Lung (tissue), 12 donors: ENCODE results near the gene HEATR9. TPM values are rescaled to one million over a fixed set of nuclear protein-coding genes. Genes with fewer than 3 reads are reported as not detected.

Source experiments
- ATAC-seq: fragments of 200-7000 bp; cut with Tn5 transposase; one replicate; pipeline ENCODE4 v1.9.1; 2020; ENCODE audit warnings: moderate number of reproducible peaks; ENCODE audit not compliant: insufficient read depth, low FRiP score
- DNase-seq, 3 donors: peaks; one replicate each; pipeline ENCODE4 v3.0.0-alpha.2; 2013 to 2017
- H3K27ac ChIP-seq, 2 donors: one replicate each; pipeline ENCODE4 v1.5.1; 2013; ENCODE audit warnings: mild to moderate bottlenecking in 2 of 2, moderate library complexity in 2 of 2, control low read depth in 1 of 2, inconsistent platforms in 1 of 2, low read depth in 1 of 2, low read length in 1 of 2
- H3K27me3 ChIP-seq, 3 donors: one replicate each; pipeline ENCODE4 v1.5.1; 2013; ENCODE audit warnings: low read length in 2 of 3; ENCODE audit not compliant: control insufficient read depth in 3 of 3, insufficient read depth in 3 of 3
- H3K36me3 ChIP-seq, 4 donors: one replicate each; pipeline ENCODE4 v1.5.1; 2013; ENCODE audit warnings: low read length in 4 of 4, mild to moderate bottlenecking in 1 of 4, moderate library complexity in 1 of 4; ENCODE audit not compliant: control insufficient read depth in 4 of 4, insufficient read depth in 4 of 4
- H3K4me1 ChIP-seq, 5 donors: one replicate each; pipeline ENCODE4 v1.5.1; 2013; ENCODE audit warnings: low read length in 5 of 5, mild to moderate bottlenecking in 2 of 5, moderate library complexity in 1 of 5; ENCODE audit not compliant: control insufficient read depth in 5 of 5, insufficient read depth in 5 of 5
- H3K4me3 ChIP-seq: one replicate; pipeline ENCODE4 v1.5.1; 2013; ENCODE audit warnings: mild to moderate bottlenecking, control low read depth, moderate library complexity
- H3K9ac ChIP-seq, 2 donors: one replicate each; pipeline ENCODE4 v1.5.1; 2013; ENCODE audit warnings: low read length in 2 of 2, control low read depth in 1 of 2; ENCODE audit not compliant: insufficient read depth in 1 of 2
- H3K9me3 ChIP-seq, 4 donors: one replicate each; pipeline ENCODE4 v1.5.1; 2013; ENCODE audit warnings: low read length in 3 of 4, mild to moderate bottlenecking in 1 of 4, moderate library complexity in 1 of 4; ENCODE audit not compliant: control insufficient read depth in 4 of 4, insufficient read depth in 3 of 4
- whole genome bisulfite sequencing, 2 donors: extraction: QIAGEN DNeasy Blood & Tissue Kit; methylation state at CpG; one replicate each; pipeline ENCODE4 v1.1.7; 2013; 5-methylcytosine and 5-hydroxymethylcytosine counted together
- polyA plus RNA-seq, 2 donors: library from polyadenylated mRNA; stranded (reverse); fragments of 200-250 nt; gene quantifications; one replicate each; pipeline ENCODE4 v1.2.1, GENCODE V29; 2013
- total RNA-seq, 2 donors: library from RNA; depleted of rRNA in 1 of 2; stranded (reverse); fragments of >200 nt in 1 of 2; gene quantifications; one replicate each; pipeline ENCODE4 v1.2.1, GENCODE V29; 2014 to 2021
- TF ChIP-seq, protein P1 (sequence below): IDR thresholded peaks from 2 replicates; pipeline ENCODE4 v1.5.1; 2012; ENCODE audit warnings: mild to moderate bottlenecking; ENCODE audit errors: control extremely low read depth, extremely low read depth
- donor health status: control.
- donor health status: control.
- donor health status: Bipolar disorder and iron deficiency.
- donor health status: healthy.
- donor health status: DM: yes; HTN: yes; CAD: no.

HEATR9 gene
- total and polyA plus RNA-seq, 4 donors: 0.05 to 0.17 TPM; not detected in 2

GRCh38 chr17:35849469-35850348 is 19.0 kb downstream of the HEATR9 start:
- 71 to 77% methylated on average over 7 of the region's 7 CpGs for WGBS, 2 donors
- no peak for ATAC-seq
- H3K36me3 ChIP-seq: peaks cover 16 to 34% (median 28%) of the 10 kb centered on the region in 4 donors

DNA sequence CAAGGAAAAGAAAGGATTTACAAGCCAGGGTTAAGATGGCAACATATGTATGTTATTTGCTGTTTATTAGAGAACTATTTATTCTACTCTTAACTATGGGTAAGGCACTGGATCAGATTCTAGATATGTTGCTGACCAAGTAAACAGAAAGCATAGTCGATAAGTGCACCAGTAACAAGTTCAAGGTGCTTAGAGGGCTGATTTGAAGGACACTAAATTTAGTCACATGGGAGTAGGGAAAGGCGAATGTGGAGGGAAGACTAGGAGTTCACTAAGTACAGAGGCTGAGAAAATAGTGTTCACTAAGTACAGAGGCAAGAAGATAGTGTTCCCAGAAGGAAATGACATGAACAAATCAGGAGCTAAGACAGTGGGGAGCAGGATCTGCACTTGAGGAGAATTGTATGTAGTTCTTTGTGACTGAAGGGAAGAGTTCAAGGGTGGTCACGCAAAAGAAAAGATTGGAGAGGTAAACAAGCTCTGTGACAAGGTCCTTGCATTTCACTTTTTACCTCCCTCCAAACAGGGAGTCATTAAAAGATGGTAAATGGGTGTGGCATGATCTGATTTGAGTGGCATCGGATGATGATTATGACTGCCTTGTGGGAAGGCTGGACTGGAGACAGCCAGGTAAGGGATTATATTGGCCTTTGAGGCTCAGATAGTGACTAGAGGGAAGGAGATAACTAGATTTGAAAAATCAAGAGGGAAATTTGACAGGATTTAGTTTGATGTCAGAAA is 20.9 kb downstream of the HEATR9 start:
- DNase-seq (no peak), ATAC-seq (no peak)
- Histone ChIP-seq H3K4me3 (no peak overlapping the region), H3K27ac (no peak overlapping the region), H3K9ac (no peak overlapping the region), H3K36me3 (peaks cover 29 to 51% (median 42%) of the 10 kb centered on the region in 4 donors), H3K27me3 (no peaks in the 10 kb centered on the region), H3K9me3 (no peaks in the 10 kb centered on the region), H3K4me1 (no peaks in the 10 kb centered on the region)
- WGBS, 2 donors: 81 to 86% methylated on average over 4 of the region's 4 CpGs
- TF ChIP-seq, protein P1, sequence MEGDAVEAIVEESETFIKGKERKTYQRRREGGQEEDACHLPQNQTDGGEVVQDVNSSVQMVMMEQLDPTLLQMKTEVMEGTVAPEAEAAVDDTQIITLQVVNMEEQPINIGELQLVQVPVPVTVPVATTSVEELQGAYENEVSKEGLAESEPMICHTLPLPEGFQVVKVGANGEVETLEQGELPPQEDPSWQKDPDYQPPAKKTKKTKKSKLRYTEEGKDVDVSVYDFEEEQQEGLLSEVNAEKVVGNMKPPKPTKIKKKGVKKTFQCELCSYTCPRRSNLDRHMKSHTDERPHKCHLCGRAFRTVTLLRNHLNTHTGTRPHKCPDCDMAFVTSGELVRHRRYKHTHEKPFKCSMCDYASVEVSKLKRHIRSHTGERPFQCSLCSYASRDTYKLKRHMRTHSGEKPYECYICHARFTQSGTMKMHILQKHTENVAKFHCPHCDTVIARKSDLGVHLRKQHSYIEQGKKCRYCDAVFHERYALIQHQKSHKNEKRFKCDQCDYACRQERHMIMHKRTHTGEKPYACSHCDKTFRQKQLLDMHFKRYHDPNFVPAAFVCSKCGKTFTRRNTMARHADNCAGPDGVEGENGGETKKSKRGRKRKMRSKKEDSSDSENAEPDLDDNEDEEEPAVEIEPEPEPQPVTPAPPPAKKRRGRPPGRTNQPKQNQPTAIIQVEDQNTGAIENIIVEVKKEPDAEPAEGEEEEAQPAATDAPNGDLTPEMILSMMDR: no peak

More at GRCh38 chr17:35849469-35850348, 19.0 kb downstream of the HEATR9 start:
- Histone ChIP-seq H3K9ac (no peak overlapping the region), H3K4me3 (no peak overlapping the region), H3K27me3 (no peaks in the 10 kb centered on the region), H3K4me1 (no peaks in the 10 kb centered on the region), H3K9me3 (no peaks in the 10 kb centered on the region), H3K27ac (no peak overlapping the region)
- DNase-seq: peak; percentile 59 to 78 (median 71)
- TF ChIP-seq, protein P1: peak; percentile 35

GRCh38 chr17:35847006-35847405 is 21.7 kb downstream of the HEATR9 start:
- Histone ChIP-seq H3K9ac (no peak overlapping the region), H3K9me3 (no peaks in the 10 kb centered on the region), H3K36me3 (peaks cover 34 to 58% (median 44%) of the 10 kb centered on the region in 4 donors), H3K4me1 (no peaks in the 10 kb centered on the region), H3K4me3 (no peak overlapping the region), H3K27me3 (no peaks in the 10 kb centered on the region), H3K27ac (no peak overlapping the region)
- ATAC-seq (no peak), DNase-seq (no peak)
- TF ChIP-seq, protein P1: no peak
- WGBS, 2 donors: 78 to 87% methylated on average over 2 of the region's 2 CpGs
